GM20000 (cell line): ENCODE results near the gene CHRD.
"Not testable (repeated sequence)": the region's sequence is repeated elsewhere in the genome, so short reads cannot be mapped to it uniquely, and the experiment has no call there.

Experiments used
- DNase-seq: peaks from one replicate; pipeline ENCODE4 v3.0.0; 2012; ENCODE audit warnings: low spot score
- TF ChIP-seq, protein P1 (sequence below): IDR thresholded peaks from 2 replicates; pipeline ENCODE4 v1.5.1; 2012; ENCODE audit warnings: mild to moderate bottlenecking, control low read depth; ENCODE audit errors: extremely low read depth, missing control alignments

Gene CHRD

GRCh38 chr3:184335661-184336546 is 44.0 kb upstream of the CHRD start:
- DNase-seq: peak; percentile 94
- TF ChIP-seq, protein P1, sequence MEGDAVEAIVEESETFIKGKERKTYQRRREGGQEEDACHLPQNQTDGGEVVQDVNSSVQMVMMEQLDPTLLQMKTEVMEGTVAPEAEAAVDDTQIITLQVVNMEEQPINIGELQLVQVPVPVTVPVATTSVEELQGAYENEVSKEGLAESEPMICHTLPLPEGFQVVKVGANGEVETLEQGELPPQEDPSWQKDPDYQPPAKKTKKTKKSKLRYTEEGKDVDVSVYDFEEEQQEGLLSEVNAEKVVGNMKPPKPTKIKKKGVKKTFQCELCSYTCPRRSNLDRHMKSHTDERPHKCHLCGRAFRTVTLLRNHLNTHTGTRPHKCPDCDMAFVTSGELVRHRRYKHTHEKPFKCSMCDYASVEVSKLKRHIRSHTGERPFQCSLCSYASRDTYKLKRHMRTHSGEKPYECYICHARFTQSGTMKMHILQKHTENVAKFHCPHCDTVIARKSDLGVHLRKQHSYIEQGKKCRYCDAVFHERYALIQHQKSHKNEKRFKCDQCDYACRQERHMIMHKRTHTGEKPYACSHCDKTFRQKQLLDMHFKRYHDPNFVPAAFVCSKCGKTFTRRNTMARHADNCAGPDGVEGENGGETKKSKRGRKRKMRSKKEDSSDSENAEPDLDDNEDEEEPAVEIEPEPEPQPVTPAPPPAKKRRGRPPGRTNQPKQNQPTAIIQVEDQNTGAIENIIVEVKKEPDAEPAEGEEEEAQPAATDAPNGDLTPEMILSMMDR: no peak

DNA sequence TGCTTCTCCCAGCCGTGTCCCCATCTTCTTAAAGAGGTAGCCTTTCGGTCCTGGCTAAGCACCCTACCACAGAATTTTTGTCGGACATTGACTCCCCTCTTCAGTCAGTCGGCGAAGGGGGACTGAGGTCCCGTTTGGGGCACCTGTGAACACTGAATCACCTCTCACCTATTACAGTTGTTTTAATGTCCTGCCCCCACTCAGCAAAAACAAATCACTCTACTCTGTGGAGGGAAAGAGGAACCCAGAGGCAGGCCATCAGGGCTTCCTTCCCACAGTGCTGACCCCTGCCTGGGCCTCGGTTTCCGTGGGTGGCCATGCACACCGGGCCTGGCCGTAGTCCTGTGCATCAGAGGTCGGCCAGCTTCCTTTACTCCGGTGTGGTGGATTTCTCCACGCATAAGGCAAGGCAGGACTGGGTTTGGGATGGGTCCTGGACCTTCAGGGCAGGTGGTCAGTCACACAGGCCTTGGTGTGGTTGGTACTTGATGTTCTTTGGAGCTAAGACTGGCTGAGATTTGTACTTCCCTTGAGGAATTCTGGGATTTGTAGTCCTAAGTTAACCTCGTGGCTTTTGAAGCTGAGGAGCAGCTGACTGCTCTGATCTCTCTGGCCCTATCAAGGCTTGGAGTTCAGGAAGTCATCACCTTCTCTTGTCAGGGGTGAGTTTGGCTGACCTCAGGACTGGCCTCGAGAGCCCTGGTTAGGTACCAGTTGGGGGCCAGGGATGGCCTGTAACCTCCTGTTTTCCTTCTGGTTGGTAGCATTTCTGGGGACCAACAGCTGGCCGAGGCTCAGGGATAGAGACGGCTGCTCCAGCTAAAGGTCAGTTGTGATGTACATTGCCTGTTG is 43.1 kb upstream of the CHRD start:
- DNase-seq: peak; percentile 73
- TF ChIP-seq, protein P1: no peak

DNA sequence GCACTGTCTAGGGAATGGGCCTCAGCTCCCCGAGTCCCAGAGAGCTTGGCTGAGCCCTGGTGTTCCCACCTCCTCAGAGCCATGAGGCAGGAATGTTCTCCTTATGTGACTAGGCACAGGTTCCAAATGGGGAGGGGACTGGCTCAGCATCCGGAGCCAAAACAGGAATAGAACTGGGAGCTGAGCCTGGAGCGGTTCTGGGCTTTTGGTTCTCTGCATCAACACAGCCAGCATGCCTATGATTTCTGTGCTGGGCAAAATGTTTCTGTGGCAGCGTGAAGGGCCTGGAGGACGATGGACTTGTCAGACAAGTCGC is 42.5 kb upstream of the CHRD start, which contains the start of gene FAM131A:
Gene FAM131A (plus strand): TSS at position 202 of the 316 bp plus-strand sequence. CDS start 31 bp downstream, at position 233.
- no peak for DNase-seq
- TF ChIP-seq, protein P1: no peak

- TF ChIP-seq, protein P1: no peak
- no peak for DNase-seq
Measured at GRCh38 chr3:184337981-184338380, 41.9 kb upstream of the CHRD start.

DNA sequence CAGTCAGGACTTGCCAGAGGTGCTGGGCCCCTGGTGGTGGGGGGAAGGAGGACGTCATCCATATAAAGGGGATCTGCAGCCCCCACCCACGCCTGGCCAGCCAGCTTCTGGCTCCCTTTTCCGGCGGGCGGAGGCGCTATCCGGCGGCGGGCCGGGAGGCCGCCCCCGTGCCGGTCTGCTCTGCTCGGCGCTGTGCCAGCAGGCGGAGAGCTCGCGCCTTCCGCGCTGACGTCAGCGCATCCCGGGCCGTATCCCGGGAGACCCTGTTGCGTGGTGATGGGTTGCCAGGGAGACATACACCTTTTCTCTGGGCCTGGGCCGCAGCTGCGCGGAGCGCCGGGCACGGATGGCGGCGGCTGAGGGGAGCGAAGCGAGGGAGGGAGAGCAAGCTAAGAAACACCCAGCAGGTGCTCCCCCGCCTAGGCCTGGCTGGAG is 41.3 kb upstream of the CHRD start:
- TF ChIP-seq, protein P1: no peak
- DNase-seq: peak; percentile 49

DNA sequence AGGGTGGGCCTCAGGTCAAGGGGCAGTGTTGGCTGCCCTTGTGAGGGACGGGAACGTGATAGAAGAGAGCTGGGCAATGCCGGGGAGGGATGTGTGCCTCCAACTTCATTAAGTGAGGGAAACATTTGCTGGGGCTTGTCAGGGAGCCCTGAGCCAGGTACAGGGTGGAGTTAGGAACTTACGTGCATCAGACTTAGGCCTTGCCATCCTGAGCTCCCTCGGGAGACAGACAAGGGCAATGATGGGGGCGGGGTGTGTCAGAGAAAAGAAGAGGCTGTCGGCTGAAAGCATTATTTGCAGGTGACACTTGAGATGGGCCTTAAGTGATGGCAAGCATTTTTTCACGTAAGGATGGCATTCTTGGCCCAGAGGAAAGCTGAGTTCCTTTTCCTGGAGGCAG is 40.9 kb upstream of the CHRD start:
- TF ChIP-seq, protein P1: no peak
- DNase-seq: no peak

- DNase-seq: not testable (repeated sequence)
Measured at GRCh38 chr3:184339451-184340135, 40.3 kb upstream of the CHRD start.
